KMS-11 (cell line): ENCODE data around the gene UROD.
"Not testable (repeated sequence)": the region's sequence is repeated elsewhere in the genome, so short reads cannot be mapped to it uniquely, and the experiment has no call there.

Source experiments
- H2AFZ ChIP-seq: fragments of 200-600 bp; sonication (generic); 2 replicates; pipeline ENCODE4 v1.6.1; 2016; ENCODE audit warnings: antibody characterized with exemption, mixed run types, low read depth
- H3K27ac ChIP-seq: fragments of 200-600 bp; sonication (generic); 2 replicates; pipeline ENCODE4 v1.6.1; 2016; ENCODE audit warnings: mild to moderate bottlenecking, mixed run types
- H3K27me3 ChIP-seq: fragments of 200-600 bp; sonication (generic); 2 replicates; pipeline ENCODE4 v1.6.1; 2017; ENCODE audit warnings: mild to moderate bottlenecking, low read depth, mixed run types, moderate library complexity; ENCODE audit not compliant: insufficient read depth
- H3K36me3 ChIP-seq: fragments of 200-600 bp; sonication (generic); 2 replicates; pipeline ENCODE4 v1.6.1; 2017; ENCODE audit warnings: mild to moderate bottlenecking, mixed run types; ENCODE audit not compliant: insufficient read depth
- H3K4me1 ChIP-seq: fragments of 200-600 bp; sonication (generic); 2 replicates; pipeline ENCODE4 v1.6.1; 2016; ENCODE audit warnings: mild to moderate bottlenecking, low read depth, mixed run types; ENCODE audit not compliant: poor library complexity, severe bottlenecking
- H3K4me2 ChIP-seq: fragments of 200-600 bp; sonication (generic); 2 replicates; pipeline ENCODE4 v1.7.0; 2016; ENCODE audit warnings: mild to moderate bottlenecking, mixed run types
- H3K4me3 ChIP-seq: fragments of 200-600 bp; sonication (generic); IDR thresholded peaks from 2 replicates; pipeline ENCODE4 v1.6.1; 2017; ENCODE audit warnings: low read depth, low read length, mixed read lengths; ENCODE audit not compliant: insufficient read depth
- H3K79me2 ChIP-seq: fragments of 200-600 bp; sonication (generic); 2 replicates; pipeline ENCODE4 v1.6.1; 2016; ENCODE audit warnings: low read depth, mixed run types; ENCODE audit not compliant: insufficient read depth
- H3K9ac ChIP-seq: fragments of 200-600 bp; sonication (generic); 2 replicates; pipeline ENCODE4 v1.6.1; 2016; ENCODE audit warnings: mild to moderate bottlenecking, mixed run types
- H4K20me1 ChIP-seq: fragments of 200-600 bp; sonication (generic); 2 replicates; pipeline ENCODE4 v1.6.1; 2016; ENCODE audit warnings: mild to moderate bottlenecking, mixed run types; ENCODE audit not compliant: insufficient read depth
- TF ChIP-seq, protein P1 (sequence below): fragments of 200-600 bp; sonication (generic); conservative IDR thresholded peaks from 2 replicates; pipeline ENCODE4 v1.6.1; 2017; ENCODE audit warnings: low read depth, mild to moderate bottlenecking, antibody characterized with exemption, low read length, moderate library complexity, mixed read lengths

UROD gene

DNA sequence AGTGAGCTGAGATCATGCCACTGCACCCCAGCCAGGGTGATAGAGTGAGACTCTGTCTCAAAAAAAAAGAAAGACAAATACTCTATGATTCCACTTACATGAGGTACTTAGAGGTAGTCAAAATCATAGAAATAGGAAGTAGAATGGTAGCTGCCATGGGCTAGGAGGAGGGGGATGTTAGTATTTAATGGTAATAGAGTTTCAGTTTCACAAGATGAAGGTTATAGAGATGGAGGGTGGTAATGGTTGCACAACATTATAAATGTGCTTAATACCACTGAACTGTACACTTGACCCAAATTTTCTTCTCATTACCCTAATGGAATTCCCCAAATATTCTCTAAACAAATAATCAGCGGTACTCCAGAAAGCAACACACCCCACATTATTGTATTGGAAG lies 38.4 kb upstream of the UROD start:
- peaks cover 12% of the 10 kb centered on the region; the same call in 1 of the 2 replicates for H3K79me2 ChIP-seq
- H3K4me2 ChIP-seq = peak overlapping the region; percentile 84
- peaks cover 24% of the 10 kb centered on the region for H3K4me1 ChIP-seq
- H4K20me1 ChIP-seq = no peaks in the 10 kb centered on the region
- H3K4me3 ChIP-seq = peak overlapping the region; percentile 70
- TF ChIP-seq, protein P1, sequence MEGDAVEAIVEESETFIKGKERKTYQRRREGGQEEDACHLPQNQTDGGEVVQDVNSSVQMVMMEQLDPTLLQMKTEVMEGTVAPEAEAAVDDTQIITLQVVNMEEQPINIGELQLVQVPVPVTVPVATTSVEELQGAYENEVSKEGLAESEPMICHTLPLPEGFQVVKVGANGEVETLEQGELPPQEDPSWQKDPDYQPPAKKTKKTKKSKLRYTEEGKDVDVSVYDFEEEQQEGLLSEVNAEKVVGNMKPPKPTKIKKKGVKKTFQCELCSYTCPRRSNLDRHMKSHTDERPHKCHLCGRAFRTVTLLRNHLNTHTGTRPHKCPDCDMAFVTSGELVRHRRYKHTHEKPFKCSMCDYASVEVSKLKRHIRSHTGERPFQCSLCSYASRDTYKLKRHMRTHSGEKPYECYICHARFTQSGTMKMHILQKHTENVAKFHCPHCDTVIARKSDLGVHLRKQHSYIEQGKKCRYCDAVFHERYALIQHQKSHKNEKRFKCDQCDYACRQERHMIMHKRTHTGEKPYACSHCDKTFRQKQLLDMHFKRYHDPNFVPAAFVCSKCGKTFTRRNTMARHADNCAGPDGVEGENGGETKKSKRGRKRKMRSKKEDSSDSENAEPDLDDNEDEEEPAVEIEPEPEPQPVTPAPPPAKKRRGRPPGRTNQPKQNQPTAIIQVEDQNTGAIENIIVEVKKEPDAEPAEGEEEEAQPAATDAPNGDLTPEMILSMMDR = no peak
- no peaks in the 10 kb centered on the region for H3K27me3 ChIP-seq
- no peak overlapping the region; the same call in 1 of the 2 replicates for H3K9ac ChIP-seq
- H2AFZ ChIP-seq = no peak overlapping the region
- H3K36me3 ChIP-seq = peaks cover 8% of the 10 kb centered on the region; the same call in 1 of the 2 replicates
- peak overlapping the region; percentile 61 for H3K27ac ChIP-seq

DNA sequence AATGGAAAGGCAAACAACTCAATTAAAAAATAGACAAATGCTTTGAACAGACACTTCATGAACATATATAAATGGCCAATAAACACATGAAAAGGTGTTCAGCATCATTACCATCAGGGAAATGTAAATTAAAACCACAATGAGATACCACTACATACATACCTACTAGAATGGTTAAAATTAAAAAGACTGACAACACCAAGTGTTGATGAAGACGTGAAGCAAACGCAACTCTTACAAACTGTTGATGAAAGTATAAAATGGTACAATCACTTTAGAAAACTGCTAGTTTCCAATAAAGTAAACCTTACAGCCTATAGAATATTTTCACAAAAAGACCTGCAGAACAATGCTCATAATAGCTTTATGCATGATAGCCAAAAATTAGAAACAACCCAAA lies 35.8 kb upstream of the UROD start:
- Histone ChIP-seq H3K4me3 (no peak overlapping the region), H3K4me2 (no peak overlapping the region), H3K27ac (no peak overlapping the region), H3K4me1 (peaks cover 24% of the 10 kb centered on the region), H3K36me3 (peaks cover 8% of the 10 kb centered on the region; the same call in 1 of the 2 replicates), H3K9ac (no peak overlapping the region), H2AFZ (no peak overlapping the region), H3K79me2 (peaks cover 12% of the 10 kb centered on the region; the same call in 1 of the 2 replicates), H3K27me3 (no peaks in the 10 kb centered on the region), H4K20me1 (no peaks in the 10 kb centered on the region)
- TF ChIP-seq, protein P1 = no peak

DNA sequence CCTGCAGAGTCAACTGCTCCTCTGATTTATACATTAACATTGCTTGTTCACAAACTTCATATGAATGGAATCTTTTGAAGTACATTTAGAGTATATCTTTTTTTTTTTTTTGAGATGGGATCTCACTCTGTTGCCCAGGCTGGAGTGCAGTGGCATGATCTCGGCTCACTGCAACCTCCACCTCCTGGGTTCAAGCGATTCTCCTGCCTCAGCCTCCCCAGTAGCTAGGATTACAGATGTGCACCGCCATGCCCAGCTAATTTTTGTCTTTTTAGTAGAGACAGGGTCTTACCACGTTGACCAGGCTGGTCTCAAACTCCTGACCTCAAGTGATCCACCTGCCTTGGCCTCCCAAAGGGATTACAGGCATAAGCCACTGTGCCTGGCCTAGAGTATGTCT lies 34.7 kb upstream of the UROD start:
- H3K27me3 ChIP-seq, H3K9ac ChIP-seq, H3K4me2 ChIP-seq, H3K36me3 ChIP-seq, H2AFZ ChIP-seq, H3K4me3 ChIP-seq, H3K27ac ChIP-seq, H4K20me1 ChIP-seq: not testable (repeated sequence)
- Histone ChIP-seq H3K79me2 (peaks cover 12% of the 10 kb centered on the region; the same call in 1 of the 2 replicates), H3K4me1 (peaks cover 24% of the 10 kb centered on the region)

DNA sequence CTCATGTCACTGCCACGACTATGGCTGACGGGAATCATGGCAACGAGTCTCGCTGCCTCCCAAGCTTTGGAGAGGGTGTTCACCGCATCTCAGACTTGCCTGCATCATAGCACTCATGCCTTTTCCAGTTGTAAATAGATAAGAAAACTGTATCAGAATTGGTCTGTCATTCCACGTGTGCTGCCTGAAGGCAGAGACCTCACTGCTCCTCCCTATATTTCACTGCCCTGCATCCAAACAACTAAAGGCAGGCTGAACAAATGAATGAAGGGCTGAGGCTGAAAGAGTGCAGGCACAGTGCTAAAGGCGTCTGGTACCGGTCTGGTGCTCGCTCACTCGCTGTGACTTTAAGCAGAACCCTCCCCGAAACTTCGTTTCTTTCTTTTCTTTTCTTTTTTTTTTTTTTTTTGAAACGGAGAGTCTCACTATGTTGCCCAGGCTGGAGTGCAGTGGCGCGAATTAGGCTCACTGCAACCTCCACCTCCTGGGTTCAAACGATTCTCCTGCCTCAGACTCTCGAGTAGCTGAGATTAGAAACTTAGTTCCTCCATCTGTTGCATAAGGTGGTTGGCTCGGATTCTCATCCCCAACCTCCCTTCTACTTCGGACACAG lies 26.2 kb upstream of the UROD start:
- H4K20me1 ChIP-seq = no peaks in the 10 kb centered on the region
- no peaks in the 10 kb centered on the region for H3K36me3 ChIP-seq
- no peak overlapping the region for H3K4me3 ChIP-seq
- peak overlapping the region; percentile 100 for H2AFZ ChIP-seq
- H3K79me2 ChIP-seq = peaks cover 22% of the 10 kb centered on the region; the same call in 1 of the 2 replicates
- H3K27ac ChIP-seq = peak overlapping the region; percentile 56
- H3K4me1 ChIP-seq = peaks cover 11% of the 10 kb centered on the region
- TF ChIP-seq, protein P1 = no peak
- H3K27me3 ChIP-seq = no peaks in the 10 kb centered on the region
- H3K9ac ChIP-seq = peak overlapping the region; percentile 58
- H3K4me2 ChIP-seq = peak overlapping the region; percentile 92

DNA sequence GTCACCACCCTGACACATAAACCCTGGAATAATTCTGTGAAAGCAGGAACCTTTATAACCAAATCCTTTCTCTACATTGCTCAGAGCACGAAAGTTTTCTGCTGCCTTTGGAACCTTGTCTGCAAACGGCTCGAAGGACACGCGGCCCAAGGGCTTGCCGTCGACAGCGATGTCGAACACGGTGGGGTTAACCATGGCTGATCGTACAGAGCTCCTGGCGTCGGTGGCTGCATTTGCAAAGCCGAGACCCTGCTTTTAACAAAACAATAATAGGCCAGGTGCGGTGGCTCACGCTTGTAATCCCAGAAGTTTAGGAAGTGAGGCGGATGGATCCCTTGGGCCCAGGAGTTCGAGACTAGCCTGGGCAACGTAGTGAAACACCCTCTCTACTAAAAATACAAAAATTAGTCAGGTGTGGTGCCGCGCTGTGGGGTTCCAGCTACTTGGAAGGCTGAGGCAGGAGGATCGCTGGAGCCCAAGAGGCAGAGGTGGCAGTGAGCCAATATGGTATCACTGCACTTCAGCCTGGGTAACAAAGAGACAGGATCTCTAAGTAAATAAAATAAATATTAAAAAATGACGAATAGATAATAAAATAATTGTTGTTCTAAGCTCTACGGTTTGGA lies 23.4 kb upstream of the UROD start:
- H3K9ac ChIP-seq = no peak overlapping the region
- H3K4me1 ChIP-seq = peaks cover 11% of the 10 kb centered on the region
- no peak overlapping the region for H3K4me3 ChIP-seq

More for the DNA sequence above, 23.4 kb upstream of the UROD start:
- Histone ChIP-seq H3K36me3 (no peaks in the 10 kb centered on the region), H2AFZ (no peak overlapping the region), H3K79me2 (peaks cover 13% of the 10 kb centered on the region; the same call in 1 of the 2 replicates), H3K27me3 (no peaks in the 10 kb centered on the region), H3K4me2 (no peak overlapping the region), H3K27ac (no peak overlapping the region), H4K20me1 (no peaks in the 10 kb centered on the region)
- TF ChIP-seq, protein P1 = no peak
